Measurements from ENCODE around the gene CCDC192. TPM values are rescaled to one million over a fixed set of nuclear protein-coding genes. Genes with fewer than 3 reads are reported as not detected.

Gene CCDC192
- total RNA-seq, 1 donor from 2014 or later, result not detected

DNA sequence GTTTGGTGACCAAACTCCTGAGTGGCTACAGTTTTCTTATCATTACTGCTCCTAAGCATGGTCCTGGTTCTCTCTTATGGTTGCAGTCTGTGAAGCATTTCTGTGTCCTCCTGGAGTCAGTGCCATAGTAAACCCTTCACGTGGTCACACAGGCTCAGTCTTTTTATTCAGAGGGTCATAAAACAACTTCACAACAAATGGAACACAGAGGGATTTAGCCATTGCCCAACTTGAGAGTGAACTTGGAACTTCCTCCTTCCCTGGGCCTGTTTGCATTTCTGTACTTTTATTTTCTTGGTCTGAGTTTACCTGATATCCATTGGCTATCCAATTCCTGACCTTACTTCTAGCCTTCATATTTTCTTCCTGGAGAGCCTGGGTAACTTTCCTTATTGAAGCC, 144.9 kb downstream of the CCDC192 start:
- Mint-ChIP-seq H3K9me3 (no peaks in the 10 kb centered on the region), H3K27ac (no peak overlapping the region), H3K4me3 (ENCODE audit: low read depth) (no peak overlapping the region), H3K27me3 (ENCODE audit: low read depth) (no peaks in the 10 kb centered on the region), H3K4me1 (ENCODE audit: low read depth) (no peaks in the 10 kb centered on the region), H3K36me3 (ENCODE audit: low read depth) (no peaks in the 10 kb centered on the region)
- DNase-seq (ENCODE audit: low spot score), result no peak
- intact Hi-C loops (cut with micrococcal nuclease), result no loop called here

DNA sequence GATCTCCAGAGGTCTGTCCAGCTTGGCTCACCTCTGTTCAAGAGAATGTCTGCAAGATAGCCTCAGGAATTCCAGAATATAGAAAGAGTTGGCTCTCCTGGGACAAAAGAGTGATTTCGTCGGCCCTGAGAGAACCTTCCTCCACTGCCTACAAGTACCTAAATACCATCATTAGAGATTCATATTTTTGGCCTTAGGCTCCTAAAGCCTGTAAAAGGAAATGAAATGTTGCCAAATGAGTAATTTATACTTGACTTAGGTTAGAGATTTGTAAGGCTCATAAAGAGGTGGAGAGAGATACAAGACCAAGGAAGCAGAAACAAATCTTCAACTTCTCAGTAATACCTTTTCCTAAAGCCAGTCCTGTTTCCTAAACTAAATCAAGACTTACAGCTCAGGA, 146.2 kb downstream of the CCDC192 start:
- peaks cover 3% of the 10 kb centered on the region for H3K27me3 Mint-ChIP-seq (ENCODE audit: low read depth)
- H3K27ac Mint-ChIP-seq, result no peak overlapping the region
- H3K4me1 Mint-ChIP-seq (ENCODE audit: low read depth), result no peaks in the 10 kb centered on the region
- no peak for DNase-seq (ENCODE audit: low spot score)
- no peaks in the 10 kb centered on the region for H3K9me3 Mint-ChIP-seq
- H3K4me3 Mint-ChIP-seq (ENCODE audit: low read depth), result no peak overlapping the region
- intact Hi-C loops (cut with micrococcal nuclease), result no loop called here
- H3K36me3 Mint-ChIP-seq (ENCODE audit: low read depth), result no peaks in the 10 kb centered on the region

DNA sequence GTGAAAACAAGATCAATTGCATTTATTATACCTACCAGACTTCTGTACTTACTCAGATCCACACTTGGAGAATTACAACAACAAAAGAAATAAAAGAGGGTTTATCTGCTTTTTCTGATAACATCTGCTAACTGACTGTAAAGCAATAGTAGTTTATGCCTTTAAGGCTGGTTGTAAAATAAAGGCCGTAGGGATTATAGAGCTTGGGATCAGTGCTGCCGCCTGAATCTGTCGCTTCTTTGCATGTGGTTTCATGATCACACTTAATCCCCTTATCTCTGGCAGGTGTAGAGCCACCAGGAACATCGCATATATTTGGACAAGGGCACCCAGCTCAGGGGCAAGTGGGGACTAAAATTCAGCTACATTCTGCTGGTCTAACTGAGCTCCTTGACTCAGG, 146.7 kb downstream of the CCDC192 start:
- intact Hi-C loops (cut with micrococcal nuclease), result no loop called here
- no peaks in the 10 kb centered on the region for H3K9me3 Mint-ChIP-seq
- no peak overlapping the region for H3K27ac Mint-ChIP-seq
- no peaks in the 10 kb centered on the region for H3K4me1 Mint-ChIP-seq (ENCODE audit: low read depth)
- H3K27me3 Mint-ChIP-seq (ENCODE audit: low read depth), result peaks cover 3% of the 10 kb centered on the region
- DNase-seq (ENCODE audit: low spot score), result no peak
- no peak overlapping the region for H3K4me3 Mint-ChIP-seq (ENCODE audit: low read depth)
- H3K36me3 Mint-ChIP-seq (ENCODE audit: low read depth), result no peaks in the 10 kb centered on the region

DNA sequence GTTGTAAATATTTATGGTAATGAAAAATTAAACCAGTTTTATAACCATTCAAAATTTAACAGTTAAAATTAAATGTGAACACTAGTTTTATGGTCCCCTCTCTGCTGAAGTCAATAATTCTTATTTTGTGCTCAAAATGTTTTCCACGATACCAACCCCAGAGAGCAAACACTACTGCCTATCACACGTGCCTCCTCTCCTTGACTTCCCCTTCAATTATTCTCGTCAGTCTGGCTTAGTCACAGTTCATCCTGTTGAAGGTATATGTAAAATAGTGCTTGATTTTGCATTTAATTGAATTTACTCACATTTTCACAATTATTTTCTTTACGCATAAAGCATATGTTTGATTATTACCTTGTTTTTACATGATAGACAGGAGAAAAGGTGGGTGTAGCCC, 148.8 kb downstream of the CCDC192 start:
- intact Hi-C loops (cut with micrococcal nuclease), result no loop called here
- Mint-ChIP-seq H3K4me3 (ENCODE audit: low read depth) (no peak overlapping the region), H3K4me1 (ENCODE audit: low read depth) (peaks cover 9% of the 10 kb centered on the region), H3K27me3 (ENCODE audit: low read depth) (peaks cover 3% of the 10 kb centered on the region), H3K27ac (no peak overlapping the region), H3K36me3 (ENCODE audit: low read depth) (no peaks in the 10 kb centered on the region), H3K9me3 (peaks cover 3% of the 10 kb centered on the region)
- no peak for DNase-seq (ENCODE audit: low spot score)

DNA sequence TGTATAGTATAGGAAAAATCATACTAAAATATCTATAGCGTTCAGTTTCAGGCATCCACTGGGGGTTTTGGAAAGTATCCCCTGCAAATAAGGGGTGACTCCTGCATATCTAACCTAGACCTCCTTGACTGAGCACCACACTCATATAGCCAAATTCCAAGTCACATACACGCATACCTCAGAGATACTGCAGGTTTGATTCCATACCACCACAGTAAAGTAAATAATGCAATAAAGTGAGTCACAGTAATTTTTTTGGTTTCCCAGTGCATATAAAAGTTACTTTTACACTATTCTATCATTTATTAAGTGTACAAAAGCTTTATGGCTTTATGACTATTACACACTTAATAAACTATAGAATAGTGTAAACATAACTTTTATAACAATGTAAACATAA, 151.3 kb downstream of the CCDC192 start:
- DNase-seq (ENCODE audit: low spot score), result no peak
- intact Hi-C loops (cut with micrococcal nuclease), result no loop called here
- no peak overlapping the region for H3K4me3 Mint-ChIP-seq (ENCODE audit: low read depth)
- peaks cover 5% of the 10 kb centered on the region for H3K27me3 Mint-ChIP-seq (ENCODE audit: low read depth)
- H3K4me1 Mint-ChIP-seq (ENCODE audit: low read depth), result peaks cover 12% of the 10 kb centered on the region
- H3K9me3 Mint-ChIP-seq, result peaks cover 3% of the 10 kb centered on the region
- H3K27ac Mint-ChIP-seq, result no peak overlapping the region
- H3K36me3 Mint-ChIP-seq (ENCODE audit: low read depth), result no peaks in the 10 kb centered on the region

DNA sequence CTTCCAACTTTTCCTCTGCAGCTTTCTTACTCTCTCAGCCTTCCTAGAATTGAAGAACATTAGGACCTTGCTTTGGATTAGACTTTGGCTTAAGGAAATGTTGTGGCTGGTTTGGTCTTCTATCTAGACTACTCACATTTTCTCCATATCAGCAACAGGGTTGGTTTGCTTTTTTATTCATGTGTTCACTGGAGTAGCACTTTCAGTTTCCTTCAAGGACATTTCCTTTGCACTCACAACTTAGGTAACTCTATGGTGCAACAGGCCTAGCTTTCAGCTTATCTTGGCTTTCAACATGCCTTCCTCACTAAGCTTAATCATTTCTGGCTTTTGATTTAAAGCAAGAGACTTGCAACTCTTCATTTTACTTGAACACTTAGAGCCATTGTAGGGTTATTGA, 153.1 kb downstream of the CCDC192 start:
- intact Hi-C loops (cut with micrococcal nuclease), result loop anchor here (5.0 kb wide), 1 partner anchor 69 kb away; no protein-coding TSS in a partner anchor
- DNase-seq (ENCODE audit: low spot score), result no peak
- Mint-ChIP-seq H3K27ac (peak overlapping the region; percentile 14), H3K4me1 (ENCODE audit: low read depth) (peaks cover 12% of the 10 kb centered on the region), H3K9me3 (peaks cover 3% of the 10 kb centered on the region), H3K4me3 (ENCODE audit: low read depth) (no peak overlapping the region), H3K27me3 (ENCODE audit: low read depth) (peaks cover 11% of the 10 kb centered on the region), H3K36me3 (ENCODE audit: low read depth) (no peaks in the 10 kb centered on the region)

DNA sequence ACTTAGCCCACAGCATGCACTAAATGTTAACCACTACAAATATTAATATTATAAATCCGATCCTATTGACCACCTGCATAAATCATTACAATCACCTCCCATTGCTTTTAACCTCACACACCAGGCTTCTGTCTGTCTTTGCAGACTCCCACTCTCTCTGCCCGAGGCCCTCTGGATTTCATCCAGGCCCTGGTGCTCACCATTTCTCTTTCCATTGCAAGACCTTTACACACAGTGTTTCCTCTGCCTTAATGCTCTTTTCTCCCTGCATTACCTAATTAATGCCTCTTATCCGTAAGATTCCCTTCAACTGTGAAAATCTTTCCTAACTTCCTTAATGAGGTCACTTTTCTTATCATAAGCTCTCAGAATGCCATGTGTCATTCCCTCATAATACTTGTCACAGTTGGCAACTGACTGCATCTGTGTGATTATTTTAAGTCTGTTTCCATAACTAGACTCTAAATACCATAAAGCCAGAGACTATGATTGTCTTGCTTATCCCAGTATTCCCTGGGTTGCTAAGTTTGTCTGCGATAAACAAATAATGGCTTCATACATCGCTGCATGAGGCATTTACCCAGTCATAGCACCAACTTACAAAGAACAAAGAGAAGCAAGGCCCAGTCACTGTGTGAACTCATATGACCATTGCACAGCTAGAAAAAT, 155.1 kb downstream of the CCDC192 start:
- H3K4me3 Mint-ChIP-seq (ENCODE audit: low read depth), result no peak overlapping the region
- DNase-seq (ENCODE audit: low spot score), result no peak
- peaks cover 12% of the 10 kb centered on the region for H3K4me1 Mint-ChIP-seq (ENCODE audit: low read depth)
- H3K27ac Mint-ChIP-seq, result no peak overlapping the region
- peaks cover 11% of the 10 kb centered on the region for H3K27me3 Mint-ChIP-seq (ENCODE audit: low read depth)
- no peaks in the 10 kb centered on the region for H3K36me3 Mint-ChIP-seq (ENCODE audit: low read depth)
- intact Hi-C loops (cut with micrococcal nuclease), result loop anchor here (5.0 kb wide), 1 partner anchor 71 kb away; no protein-coding TSS in a partner anchor
- H3K9me3 Mint-ChIP-seq, result peaks cover 3% of the 10 kb centered on the region

DNA sequence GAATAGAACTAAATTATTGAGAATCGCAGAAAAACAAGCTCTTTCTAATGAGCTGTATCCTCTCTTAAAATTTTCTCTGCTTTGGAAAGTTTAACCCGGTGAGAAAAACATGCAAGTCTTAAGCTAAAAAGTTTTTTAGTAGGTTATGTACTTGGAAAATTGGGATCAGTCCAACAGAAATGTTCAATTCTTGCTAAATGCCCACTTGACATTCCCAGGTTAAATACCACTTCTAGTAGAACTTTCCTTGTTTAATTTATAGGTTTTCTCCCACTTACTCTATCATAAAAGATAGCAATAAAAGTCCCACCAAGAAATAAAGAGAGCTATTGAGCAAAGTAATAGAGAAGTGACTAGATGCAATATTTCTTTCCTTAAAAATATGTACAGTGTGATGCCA, 157.1 kb downstream of the CCDC192 start:
- Mint-ChIP-seq H3K27ac (no peak overlapping the region), H3K36me3 (ENCODE audit: low read depth) (no peaks in the 10 kb centered on the region), H3K4me3 (ENCODE audit: low read depth) (no peak overlapping the region), H3K27me3 (ENCODE audit: low read depth) (peaks cover 9% of the 10 kb centered on the region), H3K9me3 (peaks cover 2% of the 10 kb centered on the region), H3K4me1 (ENCODE audit: low read depth) (peaks cover 12% of the 10 kb centered on the region)
- no peak for DNase-seq (ENCODE audit: low spot score)
- intact Hi-C loops (cut with micrococcal nuclease), result no loop called here

DNA sequence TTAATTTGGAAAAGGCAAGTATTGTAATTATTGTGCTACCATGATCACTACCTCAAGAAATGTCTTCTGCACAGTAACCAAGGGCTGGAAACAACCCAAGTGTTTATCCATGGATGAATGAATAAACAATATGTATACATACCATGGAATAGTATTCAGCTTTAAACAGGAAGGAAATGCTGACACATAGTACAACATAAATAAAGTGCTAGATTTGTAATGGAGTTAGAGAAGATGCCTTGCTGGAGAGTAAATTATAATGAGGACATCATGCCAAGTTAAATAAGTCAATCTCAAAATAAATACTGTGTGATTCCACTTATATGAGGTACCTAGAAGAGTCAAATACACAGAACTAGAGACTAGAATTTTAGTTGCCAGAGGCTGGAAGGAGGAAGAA, 160.0 kb downstream of the CCDC192 start:
- Mint-ChIP-seq H3K9me3 (no peaks in the 10 kb centered on the region), H3K36me3 (ENCODE audit: low read depth) (no peaks in the 10 kb centered on the region), H3K27ac (no peak overlapping the region), H3K4me1 (ENCODE audit: low read depth) (no peaks in the 10 kb centered on the region), H3K4me3 (ENCODE audit: low read depth) (no peak overlapping the region), H3K27me3 (ENCODE audit: low read depth) (peaks cover 16% of the 10 kb centered on the region)
- intact Hi-C loops (cut with micrococcal nuclease), result no loop called here
- DNase-seq (ENCODE audit: low spot score), result no peak

DNA sequence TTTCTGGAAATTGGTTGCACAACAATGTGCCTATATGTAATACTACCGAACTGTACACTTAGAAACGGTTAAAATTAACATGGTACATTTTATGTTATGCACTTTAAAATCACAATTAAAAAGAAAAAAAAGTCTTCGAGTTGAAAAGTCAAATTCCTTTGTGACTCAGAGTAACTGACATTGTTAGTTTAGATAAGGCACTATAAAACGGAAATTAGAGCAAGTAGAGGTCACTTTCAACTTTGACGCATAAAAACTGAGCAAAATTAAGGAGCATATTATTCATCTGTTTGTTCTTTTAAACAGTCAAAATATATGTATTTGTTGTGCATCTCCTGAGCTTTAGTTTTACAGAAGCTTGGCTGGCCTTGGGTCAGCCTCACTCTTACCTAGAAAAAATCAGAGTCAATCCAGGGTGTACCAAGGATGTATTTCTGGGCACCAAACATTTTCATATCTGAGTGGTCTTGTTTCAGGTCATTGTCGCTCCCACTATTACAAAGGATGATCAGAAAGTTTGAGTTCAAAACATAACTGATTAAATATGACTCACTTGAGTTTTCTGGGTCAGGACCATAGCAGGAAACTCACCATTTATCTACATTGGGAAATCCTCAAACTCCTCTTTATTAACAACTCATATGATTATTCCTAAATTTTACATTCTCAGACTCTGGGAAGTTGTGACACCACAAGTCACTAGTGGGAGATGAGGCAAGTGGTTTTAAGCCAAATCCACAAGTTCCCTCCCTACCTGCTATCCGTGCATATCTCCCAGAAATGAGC, 160.6 kb downstream of the CCDC192 start:
- H3K36me3 Mint-ChIP-seq (ENCODE audit: low read depth), result no peaks in the 10 kb centered on the region
- no peak overlapping the region for H3K27ac Mint-ChIP-seq
- DNase-seq (ENCODE audit: low spot score), result no peak
- H3K4me3 Mint-ChIP-seq (ENCODE audit: low read depth), result no peak overlapping the region
- H3K4me1 Mint-ChIP-seq (ENCODE audit: low read depth), result no peaks in the 10 kb centered on the region
- no peaks in the 10 kb centered on the region for H3K9me3 Mint-ChIP-seq
- intact Hi-C loops (cut with micrococcal nuclease), result no loop called here
- peaks cover 15% of the 10 kb centered on the region for H3K27me3 Mint-ChIP-seq (ENCODE audit: low read depth)

DNA sequence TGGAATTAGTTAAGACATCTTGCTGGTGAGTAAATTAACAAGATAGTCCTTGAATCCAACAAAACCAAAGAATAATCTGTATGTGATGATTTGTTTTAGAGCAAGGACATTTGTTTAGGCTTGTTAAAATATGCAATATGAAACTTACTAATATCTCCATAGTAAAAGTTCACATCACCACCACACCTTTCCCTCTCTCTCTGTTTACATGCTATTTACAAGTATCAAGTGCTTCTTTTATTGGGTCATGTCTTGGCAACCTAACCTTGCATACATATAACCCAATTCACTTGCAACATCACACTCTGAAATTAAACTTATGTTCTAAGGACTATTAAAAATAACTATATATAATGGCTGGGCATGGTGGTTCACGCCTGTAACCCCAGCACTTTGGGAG, 161.3 kb downstream of the CCDC192 start:
- Mint-ChIP-seq H3K9me3 (no peaks in the 10 kb centered on the region), H3K27ac (no peak overlapping the region), H3K4me3 (ENCODE audit: low read depth) (no peak overlapping the region), H3K27me3 (ENCODE audit: low read depth) (peaks cover 15% of the 10 kb centered on the region), H3K36me3 (ENCODE audit: low read depth) (no peaks in the 10 kb centered on the region), H3K4me1 (ENCODE audit: low read depth) (no peaks in the 10 kb centered on the region)
- no peak for DNase-seq (ENCODE audit: low spot score)
- intact Hi-C loops (cut with micrococcal nuclease), result no loop called here

DNA sequence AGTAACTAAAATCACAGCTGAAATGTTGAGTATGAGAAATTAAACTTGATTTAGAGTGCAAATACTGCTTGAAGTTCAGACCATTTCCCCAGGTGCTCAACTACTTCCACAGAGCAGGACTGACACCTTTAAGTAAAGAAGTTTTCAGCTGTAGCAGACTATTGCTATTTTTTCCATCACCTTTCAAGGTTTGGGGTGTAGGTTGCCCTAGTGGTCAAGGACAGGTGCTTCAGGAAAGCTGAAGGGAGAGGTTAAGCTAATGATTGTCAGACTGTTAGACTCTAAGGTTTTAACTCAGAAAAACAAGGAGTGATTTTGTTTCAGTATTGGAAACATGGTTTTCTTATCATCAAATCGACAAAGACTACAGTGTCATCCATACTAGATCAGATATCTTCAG, 162.1 kb downstream of the CCDC192 start:
- intact Hi-C loops (cut with micrococcal nuclease), result no loop called here
- H3K27ac Mint-ChIP-seq, result no peak overlapping the region
- H3K27me3 Mint-ChIP-seq (ENCODE audit: low read depth), result peaks cover 10% of the 10 kb centered on the region
- no peak for DNase-seq (ENCODE audit: low spot score)
- no peaks in the 10 kb centered on the region for H3K36me3 Mint-ChIP-seq (ENCODE audit: low read depth)
- no peaks in the 10 kb centered on the region for H3K4me1 Mint-ChIP-seq (ENCODE audit: low read depth)
- H3K9me3 Mint-ChIP-seq, result no peaks in the 10 kb centered on the region
- H3K4me3 Mint-ChIP-seq (ENCODE audit: low read depth), result no peak overlapping the region

DNA sequence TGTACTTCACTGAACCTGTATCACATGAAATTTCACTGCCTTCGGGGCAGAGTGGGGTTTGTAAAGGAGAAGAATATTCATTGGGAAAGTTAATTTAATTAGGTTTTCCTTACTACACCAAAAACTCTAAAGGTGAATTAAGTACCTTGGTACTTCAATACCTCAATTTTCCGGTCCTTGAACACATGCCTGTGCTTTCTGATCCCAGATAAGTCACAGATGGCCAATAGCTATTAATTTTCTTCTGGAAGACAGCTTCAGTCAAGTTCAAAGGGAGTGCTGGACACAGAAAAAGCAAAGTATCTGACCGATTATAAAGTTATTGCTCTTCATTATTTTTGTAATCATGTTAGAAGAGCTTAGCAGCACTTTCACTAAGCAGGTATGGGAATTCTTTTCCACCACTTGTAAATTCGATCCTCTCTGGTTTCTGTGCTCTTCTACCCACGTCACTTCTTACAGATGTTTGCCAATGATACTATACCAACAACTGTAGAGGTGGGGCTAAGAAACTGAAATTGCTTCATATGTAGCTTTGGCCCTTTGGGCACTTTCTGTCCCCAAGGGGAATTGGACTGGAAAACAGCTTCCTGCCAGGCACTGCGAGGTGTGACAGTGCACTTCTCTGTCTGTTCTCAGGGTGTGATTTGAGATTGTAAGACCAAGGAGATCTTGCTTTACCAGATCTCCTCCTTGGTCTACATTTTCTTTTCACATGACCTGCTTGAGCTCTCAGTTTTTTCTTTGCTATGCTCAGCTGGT, 164.0 kb downstream of the CCDC192 start:
- Mint-ChIP-seq H3K27me3 (ENCODE audit: low read depth) (peaks cover 13% of the 10 kb centered on the region), H3K27ac (no peak overlapping the region), H3K9me3 (no peaks in the 10 kb centered on the region), H3K36me3 (ENCODE audit: low read depth) (no peaks in the 10 kb centered on the region), H3K4me1 (ENCODE audit: low read depth) (no peaks in the 10 kb centered on the region), H3K4me3 (ENCODE audit: low read depth) (no peak overlapping the region)
- intact Hi-C loops (cut with micrococcal nuclease), result no loop called here
- no peak for DNase-seq (ENCODE audit: low spot score)
